ENCODE data around the gene DLGAP4.
"Not testable (repeated sequence)": the region's sequence is repeated elsewhere in the genome, so short reads cannot be mapped to it uniquely, and the experiment has no call there.

Gene DLGAP4

DNA sequence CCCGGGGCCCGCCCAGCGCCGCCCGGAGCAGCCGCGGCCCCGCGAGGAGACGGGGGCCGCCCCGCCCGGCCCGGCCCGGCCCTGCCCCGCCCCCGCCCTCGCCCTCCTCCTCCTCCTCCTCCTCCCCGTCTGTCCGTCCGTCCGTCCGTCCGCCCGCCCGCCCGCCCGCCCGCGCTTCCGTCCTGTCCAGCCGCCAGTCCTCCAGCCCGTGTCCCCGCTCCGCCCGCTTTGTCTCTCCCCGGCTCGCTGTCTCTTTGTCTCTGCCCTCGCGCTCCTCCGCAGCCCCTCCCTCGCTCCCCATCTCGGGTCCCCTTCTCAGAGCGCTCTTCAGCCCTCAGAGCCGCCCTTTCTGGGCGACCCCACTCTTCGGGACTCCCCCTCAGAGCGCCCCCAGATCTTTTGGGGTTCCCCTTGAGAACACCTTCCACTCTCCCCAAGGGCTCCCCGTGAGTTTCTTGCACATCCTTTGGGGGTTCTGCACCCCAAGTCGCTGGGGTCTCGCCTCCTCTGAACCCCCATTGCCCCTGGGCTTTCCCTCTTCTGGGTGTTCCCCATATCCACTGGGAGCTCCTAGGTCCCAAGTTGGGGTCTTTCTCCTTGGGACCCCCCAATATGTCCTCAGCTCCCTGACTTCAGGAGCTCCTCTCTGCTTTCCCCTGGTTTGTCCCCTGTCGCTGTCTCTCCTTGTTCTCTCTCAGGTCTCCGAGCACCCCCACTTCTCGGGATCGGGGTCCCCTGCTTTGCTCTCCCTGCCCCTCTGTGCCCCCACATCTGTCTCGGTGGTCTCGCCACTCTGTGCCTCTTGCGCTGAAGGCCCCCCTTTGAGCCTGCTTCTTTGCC lies 155.7 kb downstream of the DLGAP4 start:
- DNase-seq = peak; percentile 15 to 71 (median 59)

DNA sequence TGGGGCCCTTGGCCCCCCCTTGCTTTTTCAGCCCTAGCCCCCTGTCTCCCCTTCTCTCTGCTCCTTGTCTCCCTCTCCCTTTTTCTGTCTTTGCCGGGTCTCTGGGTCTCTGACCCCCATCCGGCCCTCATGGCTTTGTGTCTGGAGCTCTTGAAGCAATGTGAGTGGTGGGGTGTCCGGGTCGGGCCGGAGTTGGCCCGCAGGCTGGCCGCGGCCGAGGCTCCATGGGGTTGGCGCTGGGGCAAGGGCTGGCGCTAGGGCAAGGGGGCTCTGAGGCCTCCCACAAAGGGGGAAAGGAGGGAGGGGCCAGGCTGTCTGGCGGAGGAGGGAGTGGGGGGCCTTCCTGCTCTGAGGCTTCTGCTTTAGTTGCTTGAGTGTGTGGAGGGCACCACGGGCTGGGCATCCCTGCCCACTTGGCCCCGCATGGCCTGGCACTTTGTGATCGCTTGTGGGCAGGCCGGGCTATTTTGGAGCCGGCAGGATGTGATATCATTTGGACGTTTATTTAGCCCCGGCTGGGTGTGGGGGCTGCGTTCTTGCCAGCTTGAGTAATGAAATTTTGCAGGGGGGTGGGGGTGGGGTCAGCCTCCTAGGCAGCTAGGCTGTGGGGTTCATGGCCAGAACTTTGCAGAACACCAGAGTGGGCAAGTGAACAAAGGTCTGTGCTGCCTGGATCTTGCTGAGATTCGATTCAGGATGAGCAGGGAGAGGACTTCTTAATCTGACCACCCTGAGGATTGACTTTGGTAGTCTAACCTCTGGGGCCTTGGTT lies 156.5 kb downstream of the DLGAP4 start:
- DNase-seq = peak in 2 of 3 experiments; percentile 24 to 49

- peak in 1 of 3 experiments; percentile 35 for DNase-seq
Measured at GRCh38 chr20:36463212-36464061, 157.3 kb downstream of the DLGAP4 start.

GRCh38 chr20:36465109-36466080 lies 159.3 kb downstream of the DLGAP4 start:
- peak in 1 of 3 experiments; percentile 67 for DNase-seq

GRCh38 chr20:36466089-36466488 lies 159.9 kb downstream of the DLGAP4 start:
- DNase-seq = peak in 1 of 3 experiments; percentile 42

GRCh38 chr20:36467076-36467999 lies 161.2 kb downstream of the DLGAP4 start:
- peak; percentile 78 to 93 (median 82) for DNase-seq

DNA sequence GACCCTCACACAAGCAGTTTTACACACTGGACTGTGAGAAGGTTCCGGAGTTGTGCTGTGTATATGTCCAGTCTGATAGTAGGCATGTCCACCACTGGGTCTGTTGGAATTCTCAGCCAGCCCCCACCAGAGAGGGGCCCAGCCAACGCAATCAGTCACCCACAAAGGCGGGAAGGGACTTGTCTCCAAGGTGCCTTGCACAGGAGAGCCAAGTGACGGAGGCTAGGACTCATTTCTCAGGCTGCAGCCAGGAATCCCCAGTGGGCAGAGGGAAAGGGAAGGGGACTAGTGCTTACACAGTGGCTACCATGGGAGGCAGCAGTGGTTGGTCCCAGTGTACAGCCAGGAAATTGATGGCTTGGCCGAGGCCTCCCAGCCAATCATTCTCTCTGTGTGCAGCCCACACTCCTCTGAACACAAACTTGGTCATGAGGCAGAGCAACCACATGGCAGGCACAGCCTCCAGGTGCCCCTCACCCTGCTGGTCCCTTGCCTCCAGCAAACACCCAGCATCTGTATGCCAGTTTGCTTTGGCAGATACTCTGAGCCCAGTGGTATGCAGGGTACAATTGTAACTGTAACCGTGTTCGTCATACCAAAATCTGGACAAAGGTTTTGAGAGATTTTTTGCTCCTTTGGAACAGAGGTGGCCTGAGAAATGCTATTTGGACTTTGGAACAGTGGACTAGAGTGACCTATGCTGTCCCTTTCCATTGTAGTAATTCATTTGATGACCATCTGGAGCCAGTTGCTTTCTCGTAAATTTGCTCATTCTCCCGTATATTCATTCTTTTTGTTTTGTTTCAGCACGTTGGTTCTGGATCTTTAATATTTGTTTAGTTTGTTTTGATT lies 162.2 kb downstream of the DLGAP4 start:
- DNase-seq = peak in 2 of 3 experiments; percentile 39 to 60

DNA sequence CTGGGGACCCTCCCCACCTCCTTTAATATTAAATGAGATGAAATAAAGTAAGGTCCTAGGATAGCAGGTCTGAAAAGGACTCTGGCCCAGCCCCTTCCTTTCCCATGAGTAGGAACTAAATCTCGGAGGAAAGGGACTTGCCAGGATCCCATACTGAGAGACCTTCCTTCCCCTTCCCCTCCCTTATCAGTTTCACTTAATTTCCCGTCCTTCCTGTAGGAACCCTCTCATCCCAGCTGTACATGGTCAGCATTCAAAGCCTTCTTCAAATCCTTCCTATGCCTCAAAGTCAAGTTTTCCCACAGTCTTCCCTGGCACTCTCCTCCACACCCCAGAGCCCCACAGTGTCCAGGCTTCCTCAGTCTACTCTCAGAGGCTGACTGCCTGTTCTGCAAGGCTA lies 163.8 kb downstream of the DLGAP4 start:
- DNase-seq = peak in 1 of 3 experiments; percentile 44

- DNase-seq = no peak
Measured at GRCh38 chr20:36471885-36472636, 165.9 kb downstream of the DLGAP4 start.

DNA sequence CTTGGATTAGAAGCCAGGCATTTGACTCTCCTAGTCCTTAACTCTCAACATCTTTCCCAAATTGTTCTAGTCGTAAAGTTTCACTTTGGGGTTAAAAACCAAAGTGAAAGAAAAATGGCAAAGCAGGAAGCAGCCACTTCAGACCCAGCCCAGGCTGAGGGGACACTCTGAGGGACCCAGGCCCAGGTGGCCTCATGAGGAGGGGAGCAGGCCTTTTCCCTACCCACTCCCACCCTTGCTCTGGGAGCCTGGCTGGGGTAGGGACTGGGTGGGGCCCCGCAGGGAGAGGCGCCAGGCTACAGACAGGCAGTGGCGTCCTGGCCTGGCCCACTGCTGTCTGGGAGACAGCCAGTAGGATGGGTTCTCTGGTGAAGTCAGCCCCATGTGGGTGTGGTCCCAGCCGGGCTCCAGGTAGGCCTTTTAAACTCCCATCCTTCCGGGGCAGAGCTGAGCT lies 166.5 kb downstream of the DLGAP4 start:
- no peak for DNase-seq

- DNase-seq = no peak
Measured at GRCh38 chr20:36473164-36473563, 167.0 kb downstream of the DLGAP4 start.

DNA sequence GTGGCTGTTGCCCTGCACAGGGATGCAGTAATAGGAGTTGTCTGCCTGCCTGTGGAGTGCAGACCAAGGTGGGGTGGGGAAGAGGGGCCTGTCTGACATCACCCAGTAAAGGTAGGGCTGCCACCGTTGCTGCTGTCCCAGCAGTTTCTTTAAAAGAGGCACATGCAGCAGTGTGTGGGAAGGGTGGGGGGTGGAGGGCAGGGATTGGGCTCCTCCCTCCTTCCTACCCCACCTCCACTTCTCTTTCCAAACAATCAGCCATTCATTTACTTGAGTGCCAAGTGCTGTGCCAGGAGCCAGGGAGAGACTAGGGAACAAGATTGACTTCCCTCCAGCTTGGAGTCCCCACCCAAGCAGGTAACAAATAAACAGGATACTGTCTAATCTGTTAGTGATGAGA lies 168.4 kb downstream of the DLGAP4 start:
- DNase-seq = no peak

DNA sequence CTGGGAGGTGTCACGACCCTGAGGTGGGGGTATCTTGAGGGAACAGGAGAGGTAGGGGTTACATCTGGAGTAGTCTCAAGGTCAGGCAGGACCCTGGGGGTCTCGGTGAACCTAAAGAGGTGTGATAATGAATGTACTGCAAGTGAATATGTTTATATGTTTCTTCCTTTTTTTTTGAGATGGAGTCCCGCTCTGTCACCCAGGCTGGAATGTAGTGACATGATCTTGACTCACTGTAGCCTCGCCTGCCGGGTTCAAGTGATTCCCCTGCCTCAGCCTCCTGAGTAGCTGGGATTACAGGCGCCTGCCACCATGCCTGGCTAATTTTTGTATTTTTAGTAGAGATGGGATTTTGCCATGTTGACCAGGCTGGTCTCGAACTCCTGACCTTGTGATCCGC lies 168.9 kb downstream of the DLGAP4 start:
- not testable (repeated sequence) for DNase-seq

DNA sequence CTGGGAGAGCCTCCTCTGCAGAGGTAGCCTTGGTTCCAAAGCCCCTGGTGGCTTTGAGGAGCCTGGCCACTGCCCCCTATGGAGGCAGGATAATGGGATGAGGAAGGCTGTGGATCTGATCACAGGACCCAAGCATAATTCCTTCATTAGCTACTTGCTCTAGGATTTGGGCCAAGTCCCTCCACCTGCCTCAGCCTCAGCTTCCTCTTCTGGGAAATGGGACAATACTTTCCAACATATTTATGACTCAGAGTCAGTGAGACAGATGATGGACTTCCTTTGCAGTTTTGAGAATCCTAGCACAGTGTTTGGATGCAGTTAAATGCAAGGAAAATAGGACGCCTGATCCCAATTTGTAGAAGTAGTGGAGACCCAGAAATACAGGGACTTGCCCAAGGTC lies 171.3 kb downstream of the DLGAP4 start:
- no peak for DNase-seq

DNA sequence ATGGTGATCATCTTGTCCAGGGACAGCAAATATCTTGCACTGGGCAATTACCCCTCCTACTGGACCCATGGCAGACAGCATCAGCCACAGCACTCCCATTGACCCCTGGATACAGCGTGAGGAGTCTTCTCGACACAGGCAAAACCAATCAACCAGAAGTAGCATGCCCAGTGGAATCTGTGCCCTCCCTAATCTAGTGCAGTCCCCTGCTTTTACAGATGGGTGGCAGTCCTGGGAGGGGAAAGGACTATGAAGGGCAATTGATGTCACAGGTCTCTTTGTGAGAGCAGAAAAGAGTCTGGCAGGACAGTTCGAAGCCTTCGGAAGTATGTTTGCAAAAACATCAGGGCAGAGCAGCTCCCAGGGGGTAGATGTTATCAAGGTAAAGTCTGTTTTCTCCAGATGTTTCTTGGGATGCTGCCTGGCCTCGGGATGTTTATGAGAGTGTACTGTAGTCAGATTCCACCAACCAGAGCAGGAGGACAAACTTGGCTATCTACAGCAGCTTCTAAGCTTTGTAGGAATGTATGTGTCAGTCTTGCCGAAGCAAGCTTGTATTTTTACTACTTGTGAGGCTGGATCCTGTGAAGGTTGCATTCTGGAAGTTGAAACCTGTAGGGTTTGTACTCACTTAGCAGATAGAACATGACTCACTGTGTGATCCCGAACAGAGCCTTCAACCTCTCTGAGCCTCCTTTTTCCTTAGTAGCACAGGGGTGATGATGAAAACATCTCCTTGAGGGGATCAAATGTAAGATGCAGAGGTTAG lies 172.2 kb downstream of the DLGAP4 start:
- no peak for DNase-seq

GRCh38 chr20:36479938-36480337 lies 173.8 kb downstream of the DLGAP4 start:
- no peak for DNase-seq

- no peak for DNase-seq
Measured at GRCh38 chr20:36480456-36481048, 174.4 kb downstream of the DLGAP4 start.
